ENCODE results near the gene ADAMTS4. TPM values are rescaled to one million over a fixed set of nuclear protein-coding genes. Genes with fewer than 3 reads are reported as not detected.
A peak's percentile ranks its signal among the peaks of the same experiment; 100 is the strongest.

Gene ADAMTS4
- total and polyA plus RNA-seq, 9 of the 15 experiments (the other 6 are each of a cell fraction or from before 2014, with no cell fraction given): 0.07 to 3.7 (median 0.41) TPM

DNA sequence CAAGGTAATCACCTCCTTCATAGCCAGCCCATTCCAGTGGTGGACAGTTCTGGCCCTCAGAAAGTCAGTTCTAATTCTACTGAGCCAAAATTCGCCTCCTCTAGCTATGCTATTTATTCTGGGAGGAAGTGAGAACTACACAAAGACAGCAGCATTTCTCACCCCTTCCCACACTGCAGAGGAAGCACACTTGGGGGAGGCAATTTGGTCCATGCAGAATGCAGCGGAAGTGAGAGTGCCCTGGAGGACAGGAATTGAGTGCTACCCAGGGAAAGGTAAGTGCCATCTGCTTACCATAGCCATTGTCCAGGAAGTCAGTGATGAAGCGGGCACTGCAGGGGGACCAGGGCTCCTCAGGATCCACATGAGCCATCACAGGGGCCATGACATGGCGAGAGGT, 3.7 kb downstream of the ADAMTS4 start (continued):
- no peak for TF ChIP-seq PTRF (tag; IDR thresholded peaks at IDR 0.05)

DNA sequence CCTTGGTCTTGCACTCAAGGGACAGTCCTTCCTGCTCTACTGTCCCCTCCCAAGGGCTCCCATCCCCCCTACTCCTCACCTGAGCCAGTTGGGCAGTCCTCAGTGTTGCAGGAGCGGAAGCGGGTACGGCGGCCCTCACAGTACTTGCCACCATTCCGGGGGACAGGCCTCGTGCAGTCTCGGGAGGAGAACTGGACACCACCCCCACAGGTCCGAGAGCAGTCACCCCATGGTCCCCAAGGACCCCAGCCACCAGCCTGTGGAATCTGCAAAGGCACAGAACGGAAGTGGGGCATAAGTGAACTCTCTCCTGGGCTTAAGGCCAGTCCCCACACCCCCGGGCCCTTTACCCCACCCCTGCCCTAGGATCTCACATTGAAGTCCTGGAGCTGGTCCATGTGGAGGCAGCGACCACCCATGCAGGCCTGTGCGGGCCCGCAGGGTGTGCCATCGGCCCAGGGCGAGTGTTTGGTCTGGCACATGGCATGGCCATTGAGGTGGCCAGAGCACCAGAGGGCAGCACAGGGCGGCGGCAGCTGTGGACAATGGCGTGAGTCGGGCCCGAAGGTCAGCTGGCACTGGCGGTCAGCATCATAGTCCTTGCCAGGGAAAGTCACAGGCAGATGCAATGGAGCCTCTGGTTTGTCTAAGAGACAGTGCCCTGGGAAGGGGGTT, 5.2 kb downstream of the ADAMTS4 start:
- no peaks in the 10 kb centered on the region for H3K36me3 ChIP-seq (ENCODE audit: control insufficient read depth, insufficient read depth, low read length)
- WGBS (ENCODE audit: insufficient coverage, low coverage, missing lambda C conversion rate): 89% methylated on average over 19 of the region's 21 CpGs
- H3K9me1 ChIP-seq (ENCODE audit: control insufficient read depth, insufficient read depth, low read length): no peaks in the 10 kb centered on the region
- H3K79me2 ChIP-seq (ENCODE audit: control insufficient read depth, insufficient read depth, low read length): no peaks in the 10 kb centered on the region
- peaks cover 28 to 42% of the 10 kb centered on the region in 2 experiments for H3K4me1 ChIP-seq (replicated peaks in 1 of 2; ENCODE audit: control insufficient read depth in 2 of 2, insufficient read depth in 2 of 2, low read length in 2 of 2)
- peak overlapping the region in 1 of 2 experiments; percentile 73; a peak in 1 of 4 replicates for H3K9ac ChIP-seq (ENCODE audit: insufficient read depth in 1 of 2, low read depth in 2 of 2, low read length in 2 of 2)
- FAIRE-seq: no peak
- in situ Hi-C loops (cut with MboI) (no loop called here), intact Hi-C loops (cut with micrococcal nuclease) (loop anchor here (2.0 kb wide), 2 partner anchors 31 to 181 kb away; no protein-coding TSS in a partner anchor)
- H3K27me3 ChIP-seq (ENCODE audit: control insufficient read depth in 2 of 2, insufficient read depth in 2 of 2, low read length in 2 of 2): no peaks in the 10 kb centered on the region
- H2AFZ ChIP-seq (ENCODE audit: low read depth, low read length): peak overlapping the region; percentile 94
- no peak for DNase-seq (ENCODE audit: extremely low read depth in 1 of 4, low spot score in 3 of 4)
- ChIA-PET CTCF (ENCODE audit: low intra/inter-chr PET ratio) (interaction anchor here (0.5 to 2.4 kb wide), 2 partner anchors 174 to 1093 kb away, joined by 3 to 9 read pairs; partner anchors contain the start of gene CFAP126), POLR2A (interaction anchor here (0.6 to 1.5 kb wide), 4 partner anchors 9 to 61 kb away, joined by 3 to 4 read pairs (median 3); partner anchors contain the start of gene DEDD)
- TF ChIP-seq MYNN (IDR thresholded peaks at IDR 0.05) (no peak), MYNN (CRISPR knock-in tag; IDR thresholded peaks at IDR 0.05) (no peak), GATA2 (CRISPR knock-in tag; IDR thresholded peaks at IDR 0.05) (no peak), ATF1 (CRISPR knock-in tag; IDR thresholded peaks at IDR 0.05) (no peak), ATF1 (tag; IDR thresholded peaks at IDR 0.05) (no peak), ZNF668 (CRISPR knock-in tag; IDR thresholded peaks at IDR 0.05) (no peak), ZNF444 (CRISPR knock-in tag; IDR thresholded peaks at IDR 0.05) (no peak), TEAD4 (IDR thresholded peaks at IDR 0.05; ENCODE audit: low read length) (no peak), TEAD4 (CRISPR knock-in tag; IDR thresholded peaks at IDR 0.05; ENCODE audit: borderline replicate concordance) (no peak), ZNF511 (CRISPR knock-in tag; IDR thresholded peaks at IDR 0.05) (no peak), ZNF75A (CRISPR knock-in tag; IDR thresholded peaks at IDR 0.05) (no peak), TBP (optimal IDR thresholded peaks at IDR 0.05; ENCODE audit: low read depth, low read length) (no peak), SIN3B (IDR thresholded peaks at IDR 0.05; ENCODE audit: low read depth) (no peak), NCOA6 (IDR thresholded peaks at IDR 0.05) (no peak)
- TF ChIP-seq, protein P1, sequence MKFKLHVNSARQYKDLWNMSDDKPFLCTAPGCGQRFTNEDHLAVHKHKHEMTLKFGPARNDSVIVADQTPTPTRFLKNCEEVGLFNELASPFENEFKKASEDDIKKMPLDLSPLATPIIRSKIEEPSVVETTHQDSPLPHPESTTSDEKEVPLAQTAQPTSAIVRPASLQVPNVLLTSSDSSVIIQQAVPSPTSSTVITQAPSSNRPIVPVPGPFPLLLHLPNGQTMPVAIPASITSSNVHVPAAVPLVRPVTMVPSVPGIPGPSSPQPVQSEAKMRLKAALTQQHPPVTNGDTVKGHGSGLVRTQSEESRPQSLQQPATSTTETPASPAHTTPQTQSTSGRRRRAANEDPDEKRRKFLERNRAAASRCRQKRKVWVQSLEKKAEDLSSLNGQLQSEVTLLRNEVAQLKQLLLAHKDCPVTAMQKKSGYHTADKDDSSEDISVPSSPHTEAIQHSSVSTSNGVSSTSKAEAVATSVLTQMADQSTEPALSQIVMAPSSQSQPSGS (CRISPR knock-in tag; IDR thresholded peaks at IDR 0.05): no peak
- no peak overlapping the region for H3K4me3 ChIP-seq
- ATAC-seq: no peak
- BruUV-seq (replicated peaks): no TSS peak
- no peaks in the 10 kb centered on the region for H4K20me1 ChIP-seq (replicated peaks; ENCODE audit: control insufficient read depth, insufficient read depth, low read length)
- H3K4me2 ChIP-seq (ENCODE audit: insufficient read depth, low read length): no peak overlapping the region
- no peaks in the 10 kb centered on the region for H3K9me3 ChIP-seq (replicated peaks; ENCODE audit: control insufficient read depth, insufficient read depth, low read depth, low read length)
- no peak overlapping the region for H3K27ac ChIP-seq (ENCODE audit: extremely low read depth, low read depth, low read length)
